ENCODE data around the gene KDM6A. TPM values are rescaled to one million over a fixed set of nuclear protein-coding genes. Genes with fewer than 3 reads are reported as not detected.
"Not testable (repeated sequence)": the region's sequence is repeated elsewhere in the genome, so short reads cannot be mapped to it uniquely, and the experiment has no call there.

Gene KDM6A
- total RNA-seq, 4 donors from 2014 or later = 42.5 to 163 (median 91.8) TPM

DNA sequence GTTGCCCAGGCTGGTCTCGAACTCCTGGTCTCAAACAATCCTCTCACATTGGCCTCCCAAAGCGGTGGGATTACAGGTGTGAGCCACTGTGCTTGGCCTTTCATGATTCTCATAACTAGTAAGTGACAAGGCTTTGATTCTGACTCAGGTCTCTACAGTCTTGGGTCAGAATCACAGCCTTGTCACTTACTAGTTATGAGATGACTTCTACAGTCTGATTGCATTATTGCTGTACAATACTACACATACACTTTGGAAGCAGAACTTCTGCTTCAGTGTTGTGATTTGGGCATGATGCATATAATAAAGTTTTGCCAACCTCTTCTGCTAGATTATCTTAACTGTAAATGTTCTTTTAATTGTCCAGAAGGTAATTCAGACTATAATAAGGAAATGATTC is 123.3 kb downstream of the KDM6A start:
- WGBS, 2 donors (ENCODE audit: low coverage in 1 of 2) = 90% methylated on average over 2 of the region's 2 CpGs; no CpG with 5 or more reads in 1 of the 2 donors
- in situ Hi-C loops (cut with MboI; ENCODE audit: low pct_ligation_motif_present in 1 of 4, low pct_unique_long_range_greater_than_20kb in 1 of 4, low sequenced_read_pairs in 3 of 4) = no loop called here

DNA sequence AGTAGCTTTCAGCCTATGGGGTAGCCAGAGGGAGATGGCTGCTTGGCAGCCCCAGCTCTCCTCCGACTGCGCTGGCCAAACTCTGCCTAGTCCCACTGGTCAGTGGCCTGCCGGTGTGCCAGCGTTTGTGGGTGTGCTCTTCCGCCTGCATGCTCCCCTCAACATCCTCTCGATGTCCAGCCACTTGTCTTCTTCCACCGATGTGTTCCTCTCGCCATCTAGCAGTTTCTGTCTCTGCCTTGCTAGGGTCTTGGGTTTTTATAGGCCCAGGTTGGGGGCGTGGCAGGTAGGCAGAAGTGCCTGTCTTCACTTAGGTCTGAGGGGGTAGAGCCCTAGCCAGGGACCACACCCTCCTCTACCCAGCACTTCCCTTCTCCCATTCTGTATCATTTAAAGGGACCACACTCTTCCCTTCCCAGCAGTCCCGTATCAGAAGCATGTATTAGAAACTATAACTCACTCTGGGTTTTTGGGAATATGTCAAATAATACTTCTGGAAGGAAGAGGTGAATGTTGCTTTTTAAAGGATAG is 124.4 kb downstream of the KDM6A start:
- H3K9me3 ChIP-seq = no peaks in the 10 kb centered on the region
- in situ Hi-C loops (cut with MboI; ENCODE audit: low pct_ligation_motif_present in 1 of 4, low pct_unique_long_range_greater_than_20kb in 1 of 4, low sequenced_read_pairs in 3 of 4) (no loop called here), intact Hi-C loops (cut with DNase I; ENCODE audit: low total_unique reads) (loop anchor here (10.0 kb wide), 1 partner anchor 53 kb away; no protein-coding TSS in a partner anchor)
- WGBS, 2 donors (ENCODE audit: low coverage in 1 of 2) = 80% methylated on average over 10 of the region's 10 CpGs; no CpG with 5 or more reads in 1 of the 2 donors
- peak; percentile 15 for DNase-seq
- no peaks in the 10 kb centered on the region for H3K27me3 ChIP-seq
- H3K4me3 ChIP-seq = no peak overlapping the region
- H3K27ac ChIP-seq = peak overlapping the region in 2 of 4 donors; percentile 4 to 40
- H3K36me3 ChIP-seq = no peaks in the 10 kb centered on the region
- H3K4me1 ChIP-seq = peaks cover 21 to 42% (median 28%) of the 10 kb centered on the region in 4 donors
- TF ChIP-seq POLR2A (IDR thresholded peaks at IDR 0.05) (no peak), CTCF (IDR thresholded peaks at IDR 0.05) (no peak), EP300 (IDR thresholded peaks at IDR 0.05; ENCODE audit: low read depth) (no peak), POLR2AphosphoS5 (IDR thresholded peaks at IDR 0.05) (no peak)

More for the DNA sequence above, 123.3 kb downstream of the KDM6A start:
- no peaks in the 10 kb centered on the region for H3K9me3 ChIP-seq
- intact Hi-C loops (cut with DNase I; ENCODE audit: low total_unique reads) = loop anchor here (10.0 kb wide), 1 partner anchor 51 kb away; no protein-coding TSS in a partner anchor
- H3K27me3 ChIP-seq = no peaks in the 10 kb centered on the region
- H3K36me3 ChIP-seq = no peaks in the 10 kb centered on the region
- H3K4me1 ChIP-seq = peaks cover 20 to 41% (median 25%) of the 10 kb centered on the region in 4 donors
- H3K4me3 ChIP-seq = no peak overlapping the region
- DNase-seq = no peak
- TF ChIP-seq POLR2A (IDR thresholded peaks at IDR 0.05) = no peak
- no peak for TF ChIP-seq EP300 (IDR thresholded peaks at IDR 0.05; ENCODE audit: low read depth)
- no peak for TF ChIP-seq POLR2AphosphoS5 (IDR thresholded peaks at IDR 0.05)
- TF ChIP-seq CTCF (IDR thresholded peaks at IDR 0.05) = no peak
- peak overlapping the region in 2 of 4 donors; percentile 22 to 29 for H3K27ac ChIP-seq

DNA sequence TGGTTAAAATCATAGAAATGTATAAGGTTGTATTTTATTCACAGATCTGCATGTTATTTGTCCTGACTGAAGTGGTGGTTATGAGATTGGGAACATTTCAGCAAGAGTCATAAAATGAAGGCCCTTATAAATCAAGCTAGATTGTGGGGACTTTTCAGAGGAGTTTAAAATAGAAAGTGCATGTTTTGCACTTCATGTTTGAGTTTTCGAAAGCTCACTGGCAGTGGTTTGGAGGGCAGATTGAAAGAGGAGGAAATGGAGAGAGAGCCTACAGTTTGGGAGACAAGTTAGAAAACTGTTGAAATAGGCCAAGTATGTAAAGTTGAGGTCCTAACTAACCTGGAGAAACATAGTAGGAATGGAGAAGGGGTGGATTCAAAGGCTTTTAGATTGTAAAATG is 124.9 kb downstream of the KDM6A start:
- WGBS, 2 donors (ENCODE audit: low coverage in 1 of 2) = 53 to 57% methylated on average over 1 of the region's 1 CpG
- in situ Hi-C loops (cut with MboI; ENCODE audit: low pct_ligation_motif_present in 1 of 4, low pct_unique_long_range_greater_than_20kb in 1 of 4, low sequenced_read_pairs in 3 of 4) = no loop called here
- peaks cover 21 to 43% (median 28%) of the 10 kb centered on the region in 4 donors for H3K4me1 ChIP-seq
- no peaks in the 10 kb centered on the region for H3K27me3 ChIP-seq
- TF ChIP-seq POLR2A (IDR thresholded peaks at IDR 0.05) (no peak), CTCF (IDR thresholded peaks at IDR 0.05) (no peak), POLR2AphosphoS5 (IDR thresholded peaks at IDR 0.05) (no peak), EP300 (IDR thresholded peaks at IDR 0.05; ENCODE audit: low read depth) (no peak)
- no peak for DNase-seq
- H3K4me3 ChIP-seq = no peak overlapping the region
- H3K9me3 ChIP-seq = no peaks in the 10 kb centered on the region
- intact Hi-C loops (cut with DNase I; ENCODE audit: low total_unique reads) = loop anchor here (10.0 kb wide), 1 partner anchor 53 kb away; no protein-coding TSS in a partner anchor
- no peaks in the 10 kb centered on the region for H3K36me3 ChIP-seq
- no peak overlapping the region for H3K27ac ChIP-seq

DNA sequence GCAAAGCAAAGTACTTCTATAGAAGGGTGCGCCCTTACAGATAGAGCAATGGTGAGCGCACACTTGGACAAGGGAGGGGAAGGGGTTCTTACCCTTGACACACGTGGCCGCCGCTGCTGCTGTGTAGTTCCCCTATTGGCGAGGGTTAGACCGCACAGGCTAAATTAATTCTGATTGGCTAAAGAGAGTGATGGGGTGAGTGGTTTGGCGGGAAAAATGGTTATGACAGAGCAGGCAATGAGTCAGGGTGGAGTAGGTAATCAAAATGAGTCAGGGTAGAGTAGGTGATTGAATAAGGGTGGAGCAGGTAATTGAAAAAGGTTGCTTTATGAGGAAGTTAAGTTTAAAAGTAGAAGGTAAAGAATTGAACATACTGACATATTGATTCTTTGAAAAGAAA is 126.2 kb downstream of the KDM6A start:
- intact Hi-C loops (cut with DNase I; ENCODE audit: low total_unique reads) = loop anchor here (10.0 kb wide), 1 partner anchor 54 kb away; no protein-coding TSS in a partner anchor
- H3K27ac ChIP-seq = peak overlapping the region in 1 of 4 donors; percentile 45
- DNase-seq; H3K27me3 ChIP-seq; H3K9me3 ChIP-seq; H3K36me3 ChIP-seq; in situ Hi-C loops (cut with MboI; ENCODE audit: low pct_ligation_motif_present in 1 of 4, low pct_unique_long_range_greater_than_20kb in 1 of 4, low sequenced_read_pairs in 3 of 4); H3K4me3 ChIP-seq: not testable (repeated sequence)
- H3K4me1 ChIP-seq = peaks cover 21 to 45% (median 28%) of the 10 kb centered on the region in 4 donors
- 86% methylated on average over 8 of the region's 8 CpGs; no CpG with 5 or more reads in 1 of the 2 donors for WGBS, 2 donors (ENCODE audit: low coverage in 1 of 2)

DNA sequence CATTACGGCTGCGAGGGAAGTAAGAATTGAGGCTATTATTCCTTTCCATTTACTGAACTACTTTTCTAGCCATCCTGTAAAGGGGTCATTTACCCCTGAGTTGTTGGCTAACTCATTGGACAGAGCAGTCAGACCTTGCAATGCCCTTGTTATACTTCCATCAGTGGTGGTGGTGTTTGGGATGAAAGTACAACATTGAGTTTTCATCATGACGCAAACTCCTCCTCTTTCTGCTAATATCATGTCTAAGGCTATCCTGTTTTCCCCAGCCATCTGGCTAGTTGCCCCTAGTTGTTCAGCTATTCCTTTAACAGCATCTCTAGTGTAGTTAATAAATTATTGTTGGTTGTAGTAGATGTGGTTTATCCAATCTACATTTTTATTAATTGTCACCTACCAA is 126.9 kb downstream of the KDM6A start:
- intact Hi-C loops (cut with DNase I; ENCODE audit: low total_unique reads) = loop anchor here (10.0 kb wide), 1 partner anchor 55 kb away; no protein-coding TSS in a partner anchor
- in situ Hi-C loops (cut with MboI; ENCODE audit: low pct_ligation_motif_present in 1 of 4, low pct_unique_long_range_greater_than_20kb in 1 of 4, low sequenced_read_pairs in 3 of 4) = not testable (repeated sequence)

More for the DNA sequence above, 126.9 kb downstream of the KDM6A start:
- Histone ChIP-seq H3K4me1 (peaks cover 21 to 45% (median 28%) of the 10 kb centered on the region in 4 donors), H3K27ac (peak overlapping the region in 2 of 4 donors; percentile 12 to 45)
- H3K9me3 ChIP-seq, H3K36me3 ChIP-seq, H3K4me3 ChIP-seq, H3K27me3 ChIP-seq, DNase-seq: not testable (repeated sequence)
- WGBS, 2 donors (ENCODE audit: low coverage in 1 of 2) = 75% methylated on average over 3 of the region's 3 CpGs; no CpG with 5 or more reads in 1 of the 2 donors

Measured in transverse colon (tissue), 4 donors.